GM04504 (cell line): ENCODE results near the gene TMEM134.

Source experiments
- DNase-seq: peaks from one replicate; pipeline ENCODE4 v3.0.0-alpha.2; 2012; ENCODE audit warnings: low read depth

Gene TMEM134

GRCh38 chr11:67422891-67423290 lies 46.2 kb downstream of the TMEM134 start:
- DNase-seq, result no peak

GRCh38 chr11:67421430-67422031 lies 47.5 kb downstream of the TMEM134 start:
- DNase-seq, result no peak

- peak; percentile 72 for DNase-seq
These were observed 48.2 kb downstream of the TMEM134 start for GRCh38 chr11:67420646-67421429.

GRCh38 chr11:67420147-67420645 lies 48.9 kb downstream of the TMEM134 start:
- DNase-seq, result no peak

GRCh38 chr11:67419325-67420049 lies 49.6 kb downstream of the TMEM134 start:
- no peak for DNase-seq

DNA sequence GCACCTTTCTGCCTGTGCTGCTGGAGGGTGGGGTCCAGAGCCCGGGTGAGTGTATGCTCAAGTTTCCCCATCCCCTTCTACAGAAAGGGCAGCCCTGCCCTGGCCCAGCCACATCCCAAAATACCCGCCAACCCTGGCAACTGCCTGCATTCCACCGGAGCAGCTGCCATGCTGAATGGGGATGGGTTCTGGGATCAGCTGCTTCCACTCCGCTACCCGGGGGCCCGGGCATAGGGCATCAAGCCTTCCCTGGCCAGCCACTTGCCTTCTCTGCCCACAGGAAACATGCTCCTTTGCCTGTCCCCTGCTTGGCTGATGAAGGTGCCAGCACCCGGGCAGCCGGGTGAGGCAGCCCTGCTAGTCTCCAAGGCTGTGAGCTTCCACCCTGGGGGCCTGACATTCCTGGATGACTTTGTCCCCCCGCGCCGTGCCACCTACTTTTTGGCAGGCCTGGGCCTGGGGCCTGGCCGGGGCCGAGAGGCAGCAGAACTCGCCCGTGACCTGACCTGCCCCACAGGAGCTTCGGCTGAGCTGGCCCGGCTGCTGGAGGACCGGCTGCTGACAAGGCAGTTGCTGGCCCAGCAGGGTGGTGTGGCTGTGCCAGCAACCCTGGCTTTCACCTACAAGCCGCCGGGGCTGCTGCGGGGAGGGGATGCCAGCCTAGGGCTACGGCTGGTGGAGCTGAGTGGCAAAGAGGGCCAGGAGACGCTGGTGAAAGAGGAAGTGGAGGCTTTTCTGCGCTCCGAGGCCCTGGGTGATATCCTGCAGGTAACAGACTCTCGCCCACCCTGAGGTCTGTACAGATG lies 50.4 kb downstream of the TMEM134 start:
- DNase-seq, result no peak

DNA sequence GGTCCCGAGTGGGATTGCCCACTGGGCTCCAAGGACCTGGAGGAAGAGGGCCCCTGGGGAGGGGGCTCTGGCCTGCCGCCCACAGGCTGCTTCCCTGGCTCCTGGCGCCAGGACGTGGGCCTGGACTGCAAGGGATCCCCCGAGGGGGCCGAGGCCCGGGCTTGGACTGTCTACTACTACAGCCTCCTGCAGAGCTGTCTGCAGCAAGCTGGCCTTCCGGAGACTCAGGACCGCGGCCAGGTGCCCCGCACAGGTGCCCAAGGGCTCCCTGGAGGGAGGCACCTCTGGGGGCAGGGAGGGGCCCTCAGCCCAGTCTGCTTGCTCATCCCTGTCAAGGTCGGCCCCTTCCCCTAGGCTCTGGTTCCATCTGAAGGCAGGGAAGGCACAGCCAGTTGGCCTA lies 51.6 kb downstream of the TMEM134 start:
- DNase-seq, result no peak

DNA sequence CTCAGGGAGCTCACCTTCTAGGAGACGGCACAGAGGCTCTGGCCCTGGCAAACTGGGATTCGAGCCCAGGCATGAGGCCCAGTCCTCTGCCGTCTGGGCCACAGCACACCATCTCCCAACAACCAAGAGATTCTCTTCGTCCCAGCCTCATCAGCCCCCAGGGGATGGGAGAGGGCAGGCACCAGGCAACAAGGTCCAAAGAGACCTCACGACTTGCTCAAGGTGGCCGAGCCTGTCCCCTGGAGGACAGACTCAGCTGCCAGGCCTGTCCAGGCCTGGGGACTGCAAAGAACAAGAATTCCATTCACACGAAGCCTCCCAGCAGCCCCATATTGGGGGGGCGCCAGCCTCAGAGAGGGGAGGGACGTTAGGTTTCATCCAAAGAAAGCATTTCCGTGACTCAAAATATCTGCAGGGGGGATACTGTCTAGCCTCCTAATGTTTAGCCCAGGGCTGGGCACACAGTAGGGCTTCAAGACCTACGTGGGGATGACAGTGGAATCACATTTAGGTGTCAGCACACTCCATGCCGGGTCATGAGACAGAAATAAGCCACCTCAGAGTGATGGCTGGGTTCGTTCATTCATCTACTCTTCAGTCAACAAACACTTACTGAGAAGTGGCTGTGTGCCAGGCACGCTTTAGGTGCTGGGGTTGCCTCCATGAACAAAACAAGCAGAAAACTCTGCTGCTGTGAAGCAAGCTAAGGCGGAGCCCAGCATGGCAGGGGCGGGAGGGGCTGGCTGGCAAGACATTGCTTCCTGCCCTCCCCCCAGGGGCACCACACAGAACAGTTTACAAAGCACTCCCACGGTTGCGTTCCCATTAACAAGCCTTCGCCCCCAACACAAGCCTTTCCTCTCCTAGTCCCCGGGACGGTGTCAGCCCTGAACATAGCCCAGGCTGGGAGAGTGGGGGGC lies 52.4 kb downstream of the TMEM134 start:
- no peak for DNase-seq

DNA sequence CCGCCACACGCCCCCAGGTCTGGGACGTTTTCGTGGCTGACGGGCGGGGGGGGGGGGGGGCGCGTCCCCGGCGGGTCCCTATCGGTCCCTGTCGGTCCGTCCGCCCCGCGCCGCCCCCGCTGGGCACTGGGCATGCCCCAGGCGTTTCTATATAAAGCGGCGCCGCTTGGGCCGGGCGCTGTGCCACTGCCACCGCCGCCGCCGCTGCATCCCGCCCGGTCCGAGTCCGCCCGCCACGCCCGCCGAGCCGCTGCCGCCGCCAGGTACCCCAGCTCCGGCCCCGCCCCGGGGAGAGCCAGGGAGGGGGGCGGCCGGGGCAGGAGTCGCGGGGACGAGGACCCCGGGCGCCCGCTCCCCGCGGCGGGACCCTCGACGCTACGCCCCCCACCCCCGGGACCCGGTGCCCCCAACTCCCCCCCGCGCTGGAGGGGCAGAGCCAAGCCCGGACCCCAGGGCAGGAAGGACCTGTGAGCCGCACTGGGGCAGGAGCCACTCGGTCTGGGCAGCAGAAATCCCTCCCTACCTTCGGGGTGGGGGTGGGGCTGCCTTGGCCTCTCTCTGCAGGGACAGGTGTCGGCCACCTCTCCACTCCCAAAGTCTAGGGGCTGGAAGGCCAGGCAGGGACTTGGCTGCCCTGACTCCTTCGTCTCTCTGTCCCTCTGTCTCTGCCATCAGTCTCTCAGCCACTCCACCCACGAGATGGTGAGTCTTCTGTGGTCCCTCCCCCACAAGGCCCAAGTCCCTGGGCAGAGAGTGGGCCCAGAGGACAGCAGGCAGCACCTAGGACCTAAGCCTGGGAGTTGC lies 53.3 kb downstream of the TMEM134 start, which contains the start of gene CARNS1:
Gene CARNS1 (plus strand): TSS at position 178 of the 804 bp plus-strand sequence. CDS start 522 bp downstream, at position 700.
- DNase-seq, result no peak

GRCh38 chr11:67413266-67413849 lies 55.7 kb downstream of the TMEM134 start:
- DNase-seq, result no peak

- no peak for DNase-seq
These were observed 56.4 kb downstream of the TMEM134 start for GRCh38 chr11:67412495-67413179.

DNA sequence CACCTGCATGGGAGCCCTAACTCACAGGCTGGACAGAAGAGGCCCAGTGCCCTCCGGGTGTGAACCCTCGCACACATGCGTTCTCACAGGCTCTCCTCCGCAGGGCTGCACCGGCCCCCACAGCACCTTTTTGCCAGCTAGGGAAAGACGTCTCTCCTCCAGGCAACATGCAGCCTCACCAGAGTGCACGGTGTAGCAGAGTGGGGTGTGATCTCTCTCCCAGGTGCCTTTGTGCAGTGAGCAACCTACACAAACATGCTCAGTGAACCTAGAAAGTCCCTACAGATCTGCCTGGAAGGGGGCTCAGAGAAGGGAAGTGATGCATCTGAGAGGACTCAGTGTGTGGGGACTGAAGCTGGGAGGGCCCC lies 57.3 kb downstream of the TMEM134 start:
- no peak for DNase-seq
